ENCODE data around the gene GDF3.

Gene GDF3

DNA sequence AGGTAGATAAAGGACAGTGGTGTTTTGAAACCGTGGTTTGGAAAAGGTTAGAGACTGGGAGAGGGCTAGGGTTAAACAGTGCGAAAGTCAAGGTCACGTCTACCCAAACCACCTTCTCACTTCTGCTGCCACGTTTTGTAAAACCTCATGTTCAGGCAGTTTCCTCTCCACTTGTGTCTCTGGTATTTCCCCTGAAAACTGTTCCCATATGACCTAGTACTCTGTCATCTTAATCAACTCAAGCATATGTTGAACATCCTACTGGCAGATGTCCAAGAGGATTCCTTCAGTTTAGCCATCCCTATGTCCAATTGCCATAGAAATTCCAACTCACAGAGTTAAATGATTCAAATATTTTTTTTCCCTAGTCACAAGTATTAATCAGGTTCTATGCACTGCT, 34.2 kb upstream of the GDF3 start:
- Histone ChIP-seq H3K4me1 (ENCODE audit: insufficient read depth, low read length, poor library complexity, severe bottlenecking) (peaks cover 17% of the 10 kb centered on the region), H4K20me1 (ENCODE audit: insufficient read depth, low read length, poor library complexity, severe bottlenecking) (no peaks in the 10 kb centered on the region), H3K4me2 (ENCODE audit: low read depth, low read length, poor library complexity, severe bottlenecking) (no peak overlapping the region), H3K9ac (ENCODE audit: low read depth, low read length, poor library complexity, severe bottlenecking) (no peak overlapping the region), H3K9me3 (ENCODE audit: insufficient read depth, low read depth, low read length) (no peaks in the 10 kb centered on the region), H3K9me2 (replicated peaks; ENCODE audit: low read depth, low read length) (no peaks in the 10 kb centered on the region), H3F3A (ENCODE audit: low read depth) (no peaks in the 10 kb centered on the region; the same call in 1 of the 2 replicates), H3K27me3 (ENCODE audit: insufficient read depth, low read length, poor library complexity, severe bottlenecking) (no peaks in the 10 kb centered on the region), H3K4me3 (ENCODE audit: low read length, poor library complexity, severe bottlenecking) (no peak overlapping the region), H3K79me2 (ENCODE audit: insufficient read depth, low read length) (no peaks in the 10 kb centered on the region), H3K36me3 (ENCODE audit: insufficient read depth, low read length) (no peaks in the 10 kb centered on the region), H2AFZ (ENCODE audit: low read length) (no peak overlapping the region)
- TF ChIP-seq CTCF (conservative IDR thresholded peaks at IDR 0.05; ENCODE audit: low read length) (no peak), EZH2phosphoT487 (IDR thresholded peaks at IDR 0.05; ENCODE audit: borderline replicate concordance) (no peak)

- Histone ChIP-seq H3K27me3 (ENCODE audit: insufficient read depth, low read length, poor library complexity, severe bottlenecking) (no peaks in the 10 kb centered on the region), H3F3A (ENCODE audit: low read depth) (no peaks in the 10 kb centered on the region), H3K9me2 (replicated peaks; ENCODE audit: low read depth, low read length) (no peaks in the 10 kb centered on the region), H3K4me3 (ENCODE audit: low read length, poor library complexity, severe bottlenecking) (no peak overlapping the region), H3K79me2 (ENCODE audit: insufficient read depth, low read length) (no peaks in the 10 kb centered on the region), H3K9ac (ENCODE audit: low read depth, low read length, poor library complexity, severe bottlenecking) (no peak overlapping the region), H3K4me1 (ENCODE audit: insufficient read depth, low read length, poor library complexity, severe bottlenecking) (no peaks in the 10 kb centered on the region), H3K36me3 (ENCODE audit: insufficient read depth, low read length) (no peaks in the 10 kb centered on the region), H3K9me3 (ENCODE audit: insufficient read depth, low read depth, low read length) (no peaks in the 10 kb centered on the region), H3K4me2 (ENCODE audit: low read depth, low read length, poor library complexity, severe bottlenecking) (no peak overlapping the region), H2AFZ (ENCODE audit: low read length) (peak overlapping the region; percentile 43; the same call in 1 of the 2 replicates), H4K20me1 (ENCODE audit: insufficient read depth, low read length, poor library complexity, severe bottlenecking) (no peaks in the 10 kb centered on the region)
- TF ChIP-seq CTCF (conservative IDR thresholded peaks at IDR 0.05; ENCODE audit: low read length) (no peak), EZH2phosphoT487 (IDR thresholded peaks at IDR 0.05; ENCODE audit: borderline replicate concordance) (no peak)
These were observed 28.4 kb upstream of the GDF3 start for GRCh38 chr12:7723926-7724325.

DNA sequence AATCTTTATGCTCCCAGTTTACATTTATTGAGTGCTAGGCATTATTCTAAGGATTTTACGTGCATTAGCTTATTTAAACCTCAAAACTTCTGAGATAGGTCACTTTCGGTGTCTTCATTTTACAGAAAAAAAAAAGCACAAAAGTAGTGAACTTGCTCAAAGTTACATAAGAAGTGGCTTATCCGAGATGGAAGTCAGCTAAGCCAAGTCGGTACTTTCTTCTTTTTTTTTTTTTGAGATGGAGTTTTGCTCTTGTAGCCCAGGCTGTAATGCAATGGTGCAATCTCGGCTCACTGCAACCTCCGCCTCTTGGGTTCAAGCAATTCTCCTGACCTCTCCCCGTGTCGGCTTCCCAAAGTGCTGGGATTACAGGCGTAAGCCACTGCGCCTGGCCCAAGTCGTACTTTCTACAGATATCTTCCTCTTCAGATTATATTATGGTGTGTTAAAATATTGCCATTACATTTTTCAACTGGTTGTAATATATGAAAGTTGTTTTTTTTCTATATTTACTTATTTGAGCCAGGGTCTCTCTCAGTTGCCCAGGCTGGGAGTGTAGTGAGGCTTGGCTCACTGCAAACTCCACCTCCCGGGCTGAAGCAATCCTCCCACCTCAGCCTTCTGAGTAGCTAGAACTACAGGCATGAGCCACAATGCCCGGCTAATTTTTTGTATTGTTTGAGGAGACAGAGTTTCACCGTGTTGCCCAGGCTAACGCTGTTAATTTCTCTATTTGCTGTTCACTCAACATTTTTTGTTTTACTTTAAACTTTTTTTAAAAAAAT, 24.6 kb upstream of the GDF3 start:
- TF ChIP-seq CTCF (conservative IDR thresholded peaks at IDR 0.05; ENCODE audit: low read length) (no peak), EZH2phosphoT487 (IDR thresholded peaks at IDR 0.05; ENCODE audit: borderline replicate concordance) (no peak)
- no peaks in the 10 kb centered on the region for H3K36me3 ChIP-seq (ENCODE audit: insufficient read depth, low read length)

More for the DNA sequence above, 24.6 kb upstream of the GDF3 start:
- Histone ChIP-seq H3K27me3 (ENCODE audit: insufficient read depth, low read length, poor library complexity, severe bottlenecking) (no peaks in the 10 kb centered on the region), H3K4me3 (ENCODE audit: low read length, poor library complexity, severe bottlenecking) (no peak overlapping the region), H3K9me2 (replicated peaks; ENCODE audit: low read depth, low read length) (no peaks in the 10 kb centered on the region), H3K4me2 (ENCODE audit: low read depth, low read length, poor library complexity, severe bottlenecking) (no peak overlapping the region), H2AFZ (ENCODE audit: low read length) (no peak overlapping the region), H3F3A (ENCODE audit: low read depth) (no peaks in the 10 kb centered on the region), H4K20me1 (ENCODE audit: insufficient read depth, low read length, poor library complexity, severe bottlenecking) (no peaks in the 10 kb centered on the region), H3K9ac (ENCODE audit: low read depth, low read length, poor library complexity, severe bottlenecking) (no peak overlapping the region), H3K4me1 (ENCODE audit: insufficient read depth, low read length, poor library complexity, severe bottlenecking) (peaks cover 4% of the 10 kb centered on the region), H3K79me2 (ENCODE audit: insufficient read depth, low read length) (no peaks in the 10 kb centered on the region), H3K9me3 (ENCODE audit: insufficient read depth, low read depth, low read length) (no peaks in the 10 kb centered on the region)
